Kidney epithelial cell (primary cell): ENCODE data around the gene SPAAR. TPM values are rescaled to one million over a fixed set of nuclear protein-coding genes. Genes with fewer than 3 reads are reported as not detected.
"Not testable (repeated sequence)": the region's sequence is repeated elsewhere in the genome, so short reads cannot be mapped to it uniquely, and the experiment has no call there.

Source experiments
- DNase-seq: peaks from one replicate; pipeline ENCODE4 v3.0.0-alpha.2; 2010; ENCODE audit warnings: low read depth
- H3K27me3 ChIP-seq: 2 replicates; pipeline ENCODE4 v1.6.0; 2011; ENCODE audit warnings: low read length; ENCODE audit not compliant: control insufficient read depth, insufficient read depth
- H3K36me3 ChIP-seq: 2 replicates; pipeline ENCODE4 v1.5.1; 2011; ENCODE audit warnings: low read length; ENCODE audit not compliant: control insufficient read depth, insufficient read depth
- H3K4me3 ChIP-seq: 2 replicates; pipeline ENCODE4 v1.5.1; 2011; ENCODE audit warnings: low read depth, mild to moderate bottlenecking, control low read depth, low read length
- CTCF ChIP-seq: IDR thresholded peaks from 2 replicates; pipeline ENCODE4 v1.5.1; 2011; ENCODE audit warnings: mild to moderate bottlenecking, moderate library complexity, low read length, control low read depth, inconsistent platforms; ENCODE audit not compliant: insufficient read depth, poor library complexity, severe bottlenecking
- total RNA-seq: library from RNA; depleted of rRNA; stranded (reverse); fragments of >200 nt; gene quantifications from 2 replicates; pipeline ENCODE4 v1.2.3, GENCODE V29; 2015

The SPAAR gene
- total RNA-seq, 1 donor from 2014 or later = not detected

GRCh38 chr9:35896570-35896969 is 12.7 kb upstream of the SPAAR start:
- Histone ChIP-seq H3K4me3 (no peak overlapping the region), H3K36me3 (no peaks in the 10 kb centered on the region), H3K27me3 (no peaks in the 10 kb centered on the region)
- no peak for TF ChIP-seq CTCF
- no peak for DNase-seq

DNA sequence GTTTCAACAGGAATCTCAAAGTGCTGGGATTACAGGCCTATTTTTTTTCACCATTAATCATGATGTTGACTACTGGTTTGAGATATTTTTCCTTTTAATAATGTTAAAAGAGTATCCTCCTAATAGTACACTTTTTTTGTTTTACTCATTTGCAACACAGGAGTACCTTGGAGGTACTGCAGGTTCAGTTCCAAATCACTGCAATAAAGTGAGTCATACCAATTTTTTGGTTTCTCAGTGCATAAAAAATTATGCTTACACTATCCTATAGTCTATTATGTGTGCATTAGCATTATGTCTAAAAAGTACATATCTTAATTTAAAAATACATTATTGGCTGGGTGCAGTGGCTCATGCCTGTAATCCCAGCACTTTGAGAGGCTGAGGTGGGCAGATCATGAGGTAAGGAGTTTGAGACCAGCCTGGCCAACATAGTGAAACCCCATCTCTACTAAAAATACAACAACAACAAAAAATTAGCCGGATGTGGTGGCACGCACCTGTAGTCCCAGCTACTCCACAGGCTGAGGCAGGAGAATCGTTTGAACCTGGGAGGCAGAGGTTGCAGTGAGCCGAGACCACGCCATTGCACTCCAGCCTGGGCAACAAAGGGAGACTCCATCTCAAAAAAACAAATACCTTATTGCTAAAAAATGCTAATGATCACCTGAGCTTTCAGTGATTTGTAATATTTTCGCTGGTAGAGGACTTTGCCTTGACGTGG is 11.8 kb upstream of the SPAAR start:
- H3K4me3 ChIP-seq, H3K36me3 ChIP-seq, H3K27me3 ChIP-seq, DNase-seq: not testable (repeated sequence)

DNA sequence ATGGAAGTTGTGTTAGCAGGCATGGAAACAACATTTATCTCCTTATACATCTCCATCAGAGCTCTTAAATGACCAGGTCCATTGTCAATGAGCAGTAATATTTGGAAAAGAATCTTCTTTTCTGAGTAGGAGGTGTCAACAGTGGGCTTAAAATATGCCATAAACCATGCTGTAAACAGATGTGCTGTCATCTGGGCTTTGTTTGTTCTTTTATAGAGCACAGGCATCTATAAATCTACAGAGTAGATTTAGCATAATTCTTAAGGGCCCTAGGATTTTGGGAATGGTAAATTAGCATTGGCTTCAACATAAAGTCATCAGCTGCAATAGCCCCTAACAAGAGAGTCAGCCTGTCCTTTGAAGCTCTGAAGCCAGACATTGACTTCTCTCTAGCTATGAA is 11.0 kb upstream of the SPAAR start:
- Histone ChIP-seq H3K4me3 (no peak overlapping the region), H3K36me3 (no peaks in the 10 kb centered on the region), H3K27me3 (no peaks in the 10 kb centered on the region)
- DNase-seq = no peak
- TF ChIP-seq CTCF = no peak

DNA sequence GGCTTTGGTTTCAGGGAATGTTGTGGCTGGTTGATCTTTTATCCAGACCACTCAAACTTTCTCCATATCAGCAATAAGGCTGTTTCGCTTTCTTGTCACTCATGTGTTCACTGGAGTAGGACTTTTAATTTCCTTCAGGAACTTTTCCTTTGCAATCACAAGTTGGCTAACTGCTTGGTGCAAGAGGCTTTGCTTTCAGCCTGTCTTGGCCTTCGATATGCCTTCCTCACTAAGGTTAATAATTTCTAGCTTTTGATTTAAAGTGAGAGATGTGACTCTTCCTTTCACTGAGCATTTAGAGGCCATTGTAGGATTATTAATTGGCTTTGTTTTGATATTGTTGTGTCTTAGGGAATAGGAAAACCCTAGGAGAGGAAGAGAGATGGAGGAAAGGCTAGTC is 10.3 kb upstream of the SPAAR start:
- Histone ChIP-seq H3K27me3 (no peaks in the 10 kb centered on the region), H3K4me3 (no peak overlapping the region), H3K36me3 (no peaks in the 10 kb centered on the region)
- no peak for DNase-seq
- TF ChIP-seq CTCF = no peak

DNA sequence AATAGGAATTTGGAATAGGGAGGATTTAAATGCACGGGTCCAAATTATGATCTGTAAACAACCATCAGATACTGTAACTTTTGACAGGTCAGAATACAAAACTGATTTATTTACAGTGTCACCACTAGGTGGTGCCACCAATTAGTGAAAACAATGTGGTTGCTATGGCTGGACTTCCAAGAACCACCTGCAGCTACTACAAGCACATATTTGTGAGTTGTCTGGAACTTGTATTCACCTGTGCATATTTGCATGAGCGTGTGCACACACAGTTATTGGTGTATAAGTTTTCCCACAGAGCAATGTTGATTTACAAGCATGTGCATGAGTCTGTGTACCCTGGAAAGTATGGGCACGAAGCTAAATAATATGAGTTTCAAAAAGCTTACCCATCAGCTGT is 6.2 kb upstream of the SPAAR start:
- DNase-seq = no peak
- peak; percentile 55 for TF ChIP-seq CTCF
- Histone ChIP-seq H3K27me3 (no peaks in the 10 kb centered on the region), H3K4me3 (no peak overlapping the region), H3K36me3 (no peaks in the 10 kb centered on the region)

GRCh38 chr9:35904338-35904737 is 5.0 kb upstream of the SPAAR start:
- no peak overlapping the region for H3K4me3 ChIP-seq
- H3K36me3 ChIP-seq = no peaks in the 10 kb centered on the region
- no peaks in the 10 kb centered on the region for H3K27me3 ChIP-seq
- no peak for DNase-seq
- TF ChIP-seq CTCF = no peak
